Activated CD4-positive, alpha-beta T cell treated with anti-CD3 and anti-CD28 coated beads for 24 hours (primary cell): Measurements from ENCODE around the gene ATP2C1.
"Not testable (repeated sequence)": the region's sequence is repeated elsewhere in the genome, so short reads cannot be mapped to it uniquely, and the experiment has no call there.

ENCODE experiments used
- DNase-seq, 2 donors: peaks; one replicate each; pipeline ENCODE4 v3.0.0-alpha.2; 2020; ENCODE audit warnings: low read depth in 2 of 2

The ATP2C1 gene

GRCh38 chr3:130893376-130894129, at the start of gene ATP2C1:
Gene ATP2C1, plus strand, starts transcription at chr3:130894084. Its CDS starts 686 bp downstream, at chr3:130894770.
- peak; percentile 80 to 86 for DNase-seq

- no peak for DNase-seq
These were observed 49.4 kb upstream of the ATP2C1 start for GRCh38 chr3:130844462-130844861.

- DNase-seq: no peak
These were observed 47.7 kb upstream of the ATP2C1 start for GRCh38 chr3:130846181-130846580.

- DNase-seq: no peak
These were observed 44.8 kb upstream of the ATP2C1 start for GRCh38 chr3:130849091-130849552.

- peak; percentile 27 to 34 for DNase-seq
These were observed 43.7 kb upstream of the ATP2C1 start for GRCh38 chr3:130850044-130850797.

GRCh38 chr3:130850843-130851242, 43.0 kb upstream of the ATP2C1 start:
- DNase-seq: no peak

GRCh38 chr3:130851277-130851676, 42.6 kb upstream of the ATP2C1 start:
- DNase-seq: no peak

GRCh38 chr3:130853581-130853980, 40.3 kb upstream of the ATP2C1 start:
- DNase-seq: no peak

GRCh38 chr3:130854208-130854864, 39.5 kb upstream of the ATP2C1 start:
- no peak for DNase-seq

- no peak for DNase-seq
These were observed 36.4 kb upstream of the ATP2C1 start for GRCh38 chr3:130857336-130858026.

- DNase-seq: not testable (repeated sequence)
These were observed 31.8 kb upstream of the ATP2C1 start for GRCh38 chr3:130862130-130862529.

GRCh38 chr3:130865489-130865888, 28.4 kb upstream of the ATP2C1 start:
- DNase-seq: no peak

GRCh38 chr3:130866327-130866726, 27.6 kb upstream of the ATP2C1 start:
- no peak for DNase-seq

GRCh38 chr3:130870423-130870822, 23.5 kb upstream of the ATP2C1 start:
- DNase-seq: no peak

GRCh38 chr3:130876594-130876993, 17.3 kb upstream of the ATP2C1 start:
- DNase-seq: no peak

GRCh38 chr3:130878464-130878863, 15.4 kb upstream of the ATP2C1 start:
- no peak for DNase-seq

- DNase-seq: no peak
These were observed 4.4 kb upstream of the ATP2C1 start for GRCh38 chr3:130889416-130889946.

GRCh38 chr3:130892759-130893375, 1.0 kb upstream of the ATP2C1 start:
- peak; percentile 26 to 49 for DNase-seq

- no peak for DNase-seq
These were observed 474 bp downstream of the ATP2C1 start for GRCh38 chr3:130894130-130894985.

- DNase-seq: no peak
These were observed 1.0 kb downstream of the ATP2C1 start for GRCh38 chr3:130894986-130895280.
